Measurements from ENCODE around the gene ITM2C.

ITM2C gene

DNA sequence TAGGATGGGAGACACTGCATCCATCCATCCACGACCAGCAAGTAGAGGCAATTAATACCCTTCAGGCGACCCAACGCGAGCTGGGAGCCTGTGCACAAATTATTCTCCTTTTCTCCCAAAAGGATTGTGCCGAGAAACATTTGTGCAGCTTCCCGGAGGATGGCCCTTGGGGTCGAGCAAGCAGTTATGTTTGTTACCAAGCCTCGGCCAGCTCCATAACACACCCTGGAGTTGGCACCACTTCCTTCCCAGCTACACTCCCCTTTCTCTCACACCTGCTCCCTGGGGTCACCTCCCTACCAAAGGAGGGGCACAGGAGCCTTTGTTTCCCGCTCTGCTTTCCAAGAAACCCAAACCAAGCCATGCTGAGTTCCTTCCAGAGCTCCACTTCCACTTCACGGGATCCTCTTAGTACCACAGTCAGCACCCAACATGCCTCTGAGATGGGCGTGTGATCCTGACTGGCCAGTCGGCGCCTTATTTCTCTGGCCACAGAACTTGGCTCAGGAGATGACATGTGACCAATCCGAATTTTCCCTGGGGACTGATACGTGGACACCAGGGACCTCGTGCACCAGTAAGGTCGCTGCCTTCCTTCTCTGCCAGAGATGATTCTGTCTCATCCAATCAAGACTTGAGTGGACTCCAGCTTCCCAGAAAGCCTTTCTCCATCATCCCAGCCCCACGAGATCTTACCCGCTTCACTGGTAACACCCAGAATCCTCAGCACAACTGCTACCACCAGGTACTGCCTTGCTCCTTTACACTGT is 31.8 kb downstream of the ITM2C start:
- H3K4me3 ChIP-seq (replicated peaks in 1 of 2; ENCODE audit: low read depth in 2 of 2, low read length in 2 of 2): no peak overlapping the region
- DNase-seq (ENCODE audit: low read depth in 2 of 2): no peak
- TF ChIP-seq, protein P1, sequence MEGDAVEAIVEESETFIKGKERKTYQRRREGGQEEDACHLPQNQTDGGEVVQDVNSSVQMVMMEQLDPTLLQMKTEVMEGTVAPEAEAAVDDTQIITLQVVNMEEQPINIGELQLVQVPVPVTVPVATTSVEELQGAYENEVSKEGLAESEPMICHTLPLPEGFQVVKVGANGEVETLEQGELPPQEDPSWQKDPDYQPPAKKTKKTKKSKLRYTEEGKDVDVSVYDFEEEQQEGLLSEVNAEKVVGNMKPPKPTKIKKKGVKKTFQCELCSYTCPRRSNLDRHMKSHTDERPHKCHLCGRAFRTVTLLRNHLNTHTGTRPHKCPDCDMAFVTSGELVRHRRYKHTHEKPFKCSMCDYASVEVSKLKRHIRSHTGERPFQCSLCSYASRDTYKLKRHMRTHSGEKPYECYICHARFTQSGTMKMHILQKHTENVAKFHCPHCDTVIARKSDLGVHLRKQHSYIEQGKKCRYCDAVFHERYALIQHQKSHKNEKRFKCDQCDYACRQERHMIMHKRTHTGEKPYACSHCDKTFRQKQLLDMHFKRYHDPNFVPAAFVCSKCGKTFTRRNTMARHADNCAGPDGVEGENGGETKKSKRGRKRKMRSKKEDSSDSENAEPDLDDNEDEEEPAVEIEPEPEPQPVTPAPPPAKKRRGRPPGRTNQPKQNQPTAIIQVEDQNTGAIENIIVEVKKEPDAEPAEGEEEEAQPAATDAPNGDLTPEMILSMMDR (IDR thresholded peaks at IDR 0.05; ENCODE audit: low read depth, low read length): no peak

GRCh38 chr2:230898016-230898712 is 33.4 kb downstream of the ITM2C start:
- no peak overlapping the region for H3K4me3 ChIP-seq (replicated peaks in 1 of 2; ENCODE audit: low read depth in 2 of 2, low read length in 2 of 2)
- no peak for DNase-seq (ENCODE audit: low read depth in 2 of 2)
- TF ChIP-seq, protein P1 (IDR thresholded peaks at IDR 0.05; ENCODE audit: low read depth, low read length): no peak

DNA sequence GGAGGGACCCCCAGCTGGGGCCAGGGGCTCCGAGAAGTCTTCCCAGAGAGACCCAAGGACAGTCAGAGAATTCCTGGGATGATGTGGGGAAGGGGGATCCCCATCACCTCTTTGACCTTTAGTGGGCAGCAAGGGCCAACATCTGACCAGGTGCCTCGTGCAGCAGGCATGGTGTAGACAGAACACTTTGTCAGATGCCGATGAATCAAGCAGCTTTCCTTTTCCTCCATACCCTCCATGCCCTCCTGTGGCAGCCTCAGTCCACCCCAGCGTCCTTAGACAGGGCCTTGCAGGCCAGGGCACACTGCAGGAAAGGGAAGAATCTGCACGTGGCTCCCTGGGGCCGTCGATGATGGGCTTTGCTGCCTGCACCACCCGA is 34.0 kb downstream of the ITM2C start:
- TF ChIP-seq, protein P1 (IDR thresholded peaks at IDR 0.05; ENCODE audit: low read depth, low read length): no peak
- no peak for DNase-seq (ENCODE audit: low read depth in 2 of 2)

GRCh38 chr2:230899287-230899686 is 34.5 kb downstream of the ITM2C start:
- TF ChIP-seq, protein P1 (IDR thresholded peaks at IDR 0.05; ENCODE audit: low read depth, low read length): no peak
- no peak for DNase-seq (ENCODE audit: low read depth in 2 of 2)
- H3K4me3 ChIP-seq (replicated peaks in 1 of 2; ENCODE audit: low read depth in 2 of 2, low read length in 2 of 2): no peak overlapping the region

More for the DNA sequence above, 34.0 kb downstream of the ITM2C start:
- no peak overlapping the region for H3K4me3 ChIP-seq (replicated peaks in 1 of 2; ENCODE audit: low read depth in 2 of 2, low read length in 2 of 2)

GRCh38 chr2:230899786-230900185 is 35.0 kb downstream of the ITM2C start:
- H3K4me3 ChIP-seq (replicated peaks in 1 of 2; ENCODE audit: low read depth in 2 of 2, low read length in 2 of 2): no peak overlapping the region
- TF ChIP-seq, protein P1 (IDR thresholded peaks at IDR 0.05; ENCODE audit: low read depth, low read length): no peak
- DNase-seq (ENCODE audit: low read depth in 2 of 2): no peak

DNA sequence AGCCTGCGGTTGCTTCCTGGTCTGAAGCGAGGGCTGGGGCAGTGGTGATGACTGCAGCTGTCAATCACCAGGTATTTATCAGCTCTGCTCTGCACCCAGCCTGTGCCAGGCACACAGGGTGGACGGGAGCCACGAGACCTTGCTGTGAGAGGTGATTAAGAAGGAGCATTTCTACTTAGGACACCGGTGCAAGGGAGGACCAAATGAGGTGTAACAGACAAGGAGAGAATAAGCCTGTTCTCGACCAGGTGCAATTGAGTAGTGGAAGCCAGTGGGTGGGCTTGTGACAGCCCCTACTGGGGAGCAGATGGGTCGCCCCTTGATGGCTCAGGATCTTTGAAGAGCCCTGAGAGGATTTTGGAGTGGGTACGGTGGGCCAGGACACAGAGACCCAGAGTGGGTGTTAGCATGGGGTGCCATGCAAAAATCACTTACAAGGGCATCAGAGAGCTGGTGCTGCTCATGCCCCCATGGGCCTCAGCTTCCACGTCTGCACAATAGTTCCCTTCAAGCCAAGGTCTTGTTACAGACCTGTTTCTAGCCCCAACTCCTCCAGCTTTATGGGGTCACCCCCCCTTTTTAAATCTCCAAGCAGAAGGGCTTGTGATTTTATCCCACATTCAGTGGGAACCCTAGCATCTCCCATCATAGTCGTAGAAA is 35.7 kb downstream of the ITM2C start:
- TF ChIP-seq, protein P1 (IDR thresholded peaks at IDR 0.05; ENCODE audit: low read depth, low read length): no peak
- DNase-seq (ENCODE audit: low read depth in 2 of 2): no peak

More for the DNA sequence above, 35.7 kb downstream of the ITM2C start:
- no peak overlapping the region for H3K4me3 ChIP-seq (replicated peaks in 1 of 2; ENCODE audit: low read depth in 2 of 2, low read length in 2 of 2)

Data from cardiac fibroblast (primary cell).